RPMI7951 (cell line): Measurements from ENCODE around the gene EML3. TPM values are rescaled to one million over a fixed set of nuclear protein-coding genes. Genes with fewer than 3 reads are reported as not detected.
"Not testable (repeated sequence)": the region's sequence is repeated elsewhere in the genome, so short reads cannot be mapped to it uniquely, and the experiment has no call there.

Source experiments
- DNase-seq: peaks from one replicate; pipeline ENCODE4 v3.0.0-alpha.2; 2012; ENCODE audit warnings: low read depth
- total RNA-seq: library from RNA; depleted of rRNA; stranded (reverse); fragments of >200 nt; shearing (Covaris generic); gene quantifications from 2 replicates; pipeline ENCODE4 v1.2.3, GENCODE V29; 2014

The EML3 gene
- total RNA-seq, 1 experiment from 2014 or later: 7.1 TPM

GRCh38 chr11:62600367-62601121 lies 12.0 kb downstream of the EML3 start:
- no peak for DNase-seq

- DNase-seq: no peak
Measured at GRCh38 chr11:62599901-62600300, 12.7 kb downstream of the EML3 start.

- DNase-seq: peak; percentile 95
Measured at GRCh38 chr11:62599069-62599696, 13.4 kb downstream of the EML3 start.

DNA sequence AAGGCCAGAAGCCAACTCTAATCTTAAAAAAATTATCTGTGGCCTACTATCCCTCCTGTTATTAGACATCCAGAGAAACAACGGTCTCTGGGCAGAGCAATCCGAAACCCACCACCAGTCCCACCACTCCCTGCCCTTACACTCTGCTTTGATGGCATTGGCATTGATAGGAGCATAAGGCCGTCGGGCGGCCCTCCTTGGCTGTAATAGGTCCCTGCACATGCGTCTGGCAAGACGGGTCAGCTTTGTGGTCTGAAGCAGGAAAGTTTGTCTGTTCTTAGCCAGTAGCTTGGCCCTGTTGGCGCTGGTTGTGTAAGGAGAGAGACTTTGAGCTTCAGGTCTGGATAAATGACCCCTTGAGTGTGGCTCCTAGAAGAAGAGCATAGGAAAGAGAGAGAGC lies 17.5 kb downstream of the EML3 start:
- DNase-seq: no peak

- peak; percentile 75 for DNase-seq
Measured at GRCh38 chr11:62593434-62594044, 19.0 kb downstream of the EML3 start.

- no peak for DNase-seq
Measured at GRCh38 chr11:62592989-62593421, 19.6 kb downstream of the EML3 start.

DNA sequence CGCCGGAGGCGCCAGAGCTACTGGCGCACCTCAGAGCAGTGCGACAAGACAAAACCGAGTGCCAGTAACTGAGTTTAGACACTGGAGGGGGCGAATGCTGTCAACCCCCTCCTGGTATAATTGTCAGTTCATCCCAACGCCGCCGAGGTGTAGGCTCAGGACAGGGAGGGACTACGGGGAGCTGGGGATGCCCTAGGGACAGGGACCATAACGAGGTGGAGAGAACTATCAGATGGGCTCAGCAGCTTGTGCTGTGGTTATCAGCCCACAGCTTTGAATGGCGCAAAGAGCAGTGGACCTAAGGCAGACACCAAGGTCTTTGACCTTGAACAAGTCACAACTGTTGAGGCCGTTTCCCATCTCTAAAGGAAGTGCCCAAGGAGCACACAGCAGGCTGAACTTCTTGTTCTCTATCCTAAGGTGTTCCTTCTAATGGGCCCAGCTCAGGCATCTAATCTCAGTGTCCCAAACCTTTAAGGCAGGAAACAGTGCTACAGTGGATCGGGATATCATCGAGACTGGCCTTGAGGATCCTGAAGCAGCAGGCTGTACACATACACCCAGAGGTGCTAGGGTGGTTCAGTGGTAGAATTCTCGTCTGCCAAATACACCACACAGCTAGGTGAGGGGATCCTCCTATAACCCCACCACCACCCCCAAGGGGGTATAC lies 20.3 kb downstream of the EML3 start:
- DNase-seq: no peak

- DNase-seq: peak; percentile 100
Measured at GRCh38 chr11:62591448-62592145, 21.0 kb downstream of the EML3 start, which contains the start of gene TUT1. TUT1 (minus strand) TSS chr11:62591523; CDS start chr11:62591485, 38 bp downstream.

- peak; percentile 23 for DNase-seq
Measured at GRCh38 chr11:62588966-62589637, 23.5 kb downstream of the EML3 start.

GRCh38 chr11:62585356-62585755 lies 27.2 kb downstream of the EML3 start:
- not testable (repeated sequence) for DNase-seq

GRCh38 chr11:62581735-62582134 lies 30.8 kb downstream of the EML3 start:
- not testable (repeated sequence) for DNase-seq

GRCh38 chr11:62580959-62581715 lies 31.4 kb downstream of the EML3 start:
- no peak for DNase-seq

- no peak for DNase-seq
Measured at GRCh38 chr11:62579252-62579651, 33.3 kb downstream of the EML3 start.

DNA sequence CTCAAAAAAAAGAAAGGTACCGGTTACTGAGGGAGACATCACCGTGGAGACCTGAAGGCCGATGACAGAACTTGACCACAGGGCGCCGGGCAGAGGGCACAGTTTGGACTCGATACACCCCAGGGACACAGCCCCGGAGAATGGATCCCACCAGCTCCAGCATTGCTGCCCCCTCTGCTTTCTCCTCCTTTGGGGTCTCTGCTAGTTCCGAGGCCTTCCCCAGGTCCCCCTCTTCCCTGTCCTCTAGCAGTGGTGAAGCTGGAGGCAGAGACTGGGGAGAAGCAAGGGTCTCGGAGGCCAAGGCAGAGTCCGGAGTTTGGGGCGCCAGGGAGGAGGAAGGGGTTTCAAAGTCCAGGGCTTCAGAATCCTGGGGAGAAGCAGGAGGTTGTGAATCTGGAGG lies 34.0 kb downstream of the EML3 start:
- no peak for DNase-seq

DNA sequence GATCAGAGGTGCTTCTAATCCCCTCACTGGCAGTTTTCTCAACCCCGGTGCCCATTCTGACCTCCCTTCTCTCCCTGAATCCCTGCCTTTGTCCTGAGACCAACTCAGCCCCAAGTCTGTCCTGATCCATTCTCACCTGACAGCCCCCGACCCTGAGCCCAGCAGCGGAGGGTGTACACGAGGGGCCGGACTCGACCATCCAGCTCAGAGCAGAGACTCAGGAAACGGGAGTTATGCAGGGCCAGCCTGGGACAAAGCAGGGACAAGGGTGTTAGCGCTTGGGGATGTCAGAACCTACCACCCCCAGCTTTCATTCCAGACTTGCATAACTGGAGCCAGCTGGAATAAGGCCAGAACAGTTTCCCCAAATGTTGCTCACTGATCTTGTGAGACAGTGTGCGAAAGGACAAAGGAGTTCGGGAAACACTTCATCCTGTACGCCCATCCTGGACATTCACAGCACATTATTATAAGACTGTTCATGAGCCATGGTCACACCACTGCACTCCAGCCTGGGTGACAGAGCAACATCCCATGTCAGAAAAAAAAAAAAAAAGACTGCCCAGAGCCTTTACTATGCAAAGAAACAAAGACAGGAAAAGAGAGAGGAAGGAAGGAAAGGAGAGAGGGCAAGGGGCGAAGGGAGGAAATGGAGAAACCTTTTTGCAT lies 35.4 kb downstream of the EML3 start:
- DNase-seq: no peak

- no peak for DNase-seq
Measured at GRCh38 chr11:62575837-62576236, 36.7 kb downstream of the EML3 start.

- DNase-seq: no peak
Measured at GRCh38 chr11:62575156-62575555, 37.4 kb downstream of the EML3 start.

- peak; percentile 25 for DNase-seq
Measured at GRCh38 chr11:62574363-62575071, 38.1 kb downstream of the EML3 start.
